Inferior parietal cortex (tissue), 1 donor: ENCODE results near the gene METTL16.

ENCODE experiments used
- DNase-seq: peaks from one replicate; pipeline ENCODE4 v3.0.0-alpha.2; 2016; ENCODE audit errors: extremely low spot score

The METTL16 gene

GRCh38 chr17:2380226-2380922 lies 131.3 kb downstream of the METTL16 start:
- DNase-seq, result no peak

GRCh38 chr17:2379489-2380225 lies 132.0 kb downstream of the METTL16 start:
- DNase-seq, result no peak

GRCh38 chr17:2378905-2379304 lies 132.8 kb downstream of the METTL16 start:
- no peak for DNase-seq

- no peak for DNase-seq
These were observed 134.0 kb downstream of the METTL16 start for GRCh38 chr17:2377659-2378058.

GRCh38 chr17:2376107-2376506 lies 135.6 kb downstream of the METTL16 start:
- no peak for DNase-seq

GRCh38 chr17:2375406-2375805 lies 136.3 kb downstream of the METTL16 start:
- no peak for DNase-seq

- DNase-seq, result no peak
These were observed 137.0 kb downstream of the METTL16 start for GRCh38 chr17:2374549-2375285.

- DNase-seq, result no peak
These were observed 138.5 kb downstream of the METTL16 start for GRCh38 chr17:2373179-2373578.

GRCh38 chr17:2372681-2373080 lies 139.0 kb downstream of the METTL16 start:
- no peak for DNase-seq

GRCh38 chr17:2372180-2372579 lies 139.5 kb downstream of the METTL16 start:
- DNase-seq, result no peak

GRCh38 chr17:2371183-2372130 lies 140.2 kb downstream of the METTL16 start:
- no peak for DNase-seq

GRCh38 chr17:2370211-2370589 lies 141.5 kb downstream of the METTL16 start:
- no peak for DNase-seq

- no peak for DNase-seq
These were observed 142.0 kb downstream of the METTL16 start for GRCh38 chr17:2369551-2370210.

- no peak for DNase-seq
These were observed 142.6 kb downstream of the METTL16 start for GRCh38 chr17:2369039-2369438.

GRCh38 chr17:2368359-2368758 lies 143.3 kb downstream of the METTL16 start:
- no peak for DNase-seq

- DNase-seq, result no peak
These were observed 144.8 kb downstream of the METTL16 start for GRCh38 chr17:2366747-2367494.
